Pancreas (tissue), 10 donors: Measurements from ENCODE around the gene PKP1. TPM values are rescaled to one million over a fixed set of nuclear protein-coding genes. Genes with fewer than 3 reads are reported as not detected.
A peak's percentile ranks its signal among the peaks of the same experiment; 100 is the strongest.
"Not testable (repeated sequence)": the region's sequence is repeated elsewhere in the genome, so short reads cannot be mapped to it uniquely, and the experiment has no call there.

Experiments used
- ATAC-seq, 4 donors: fragments of 200-7000 bp; cut with Tn5 transposase; one replicate each; pipeline versions ENCODE4 v1.8.0 to v1.9.1; 2020; ENCODE audit warnings: mild to moderate bottlenecking in 4 of 4, moderate library complexity in 4 of 4
- DNase-seq, 6 donors: peaks; one replicate each; pipeline ENCODE4 v3.0.0-alpha.2; 2020
- FAIRE-seq: peaks from 2 replicates; lab custom pipeline; 2012; peaks lifted over from hg19 to GRCh38; lab: Jason Lieb, UNC
- H3K27ac ChIP-seq, 4 donors: fragments of 200-600 bp; sonication (generic); 1 replicate in 3 of 4; 2 replicates in 1 of 4; pipeline versions ENCODE4 v1.5.0 to v1.8.0; 2020
- H3K27me3 ChIP-seq, 4 donors: fragments of 200-600 bp; one replicate each; pipeline ENCODE4 v1.8.0; 2021
- H3K36me3 ChIP-seq, 3 donors: fragments of 200-600 bp; sonication (generic) in 1 of 3; one replicate each; pipeline versions ENCODE4 v1.5.0 to v1.8.0; 2020 to 2021
- H3K4me1 ChIP-seq, 3 donors: fragments of 200-600 bp; one replicate each; pipeline ENCODE4 v1.8.0; 2021
- H3K4me3 ChIP-seq, 4 donors: fragments of 200-600 bp; sonication (generic) in 2 of 4; one replicate each; pipeline versions ENCODE4 v1.5.0 to v1.8.0; 2020 to 2021
- H3K9me3 ChIP-seq, 4 donors: fragments of 200-600 bp; one replicate each; pipeline ENCODE4 v1.8.0; 2021
- WGBS, 2 donors: extraction: QIAGEN DNeasy Blood & Tissue Kit; methylation state at CpG; one replicate each; pipeline ENCODE4 v1.1.7; 2013; 5-methylcytosine and 5-hydroxymethylcytosine counted together
- intact Hi-C, 3 donors: fragments of 100-400 bp; cut with DNase I; formaldehyde crosslinking; loops; one replicate each; pipeline versions ENCODE4 v1.11.1 to v1.14.2; 2022
- polyA plus RNA-seq, 2 donors: library from polyadenylated mRNA; stranded (reverse); fragments of 200-250 nt; gene quantifications; one replicate each; pipeline ENCODE4 v1.2.3, GENCODE V29; 2013
- total RNA-seq, 6 donors: library from RNA; stranded (reverse); fragmentation: NEBNext Ultra II Directional in 4 of 6; extraction: Animal tissue kit (Norgen Biotek cat#: 25700) in 4 of 6; gene quantifications; one replicate each; pipeline versions ENCODE4 v1.2.1 to v1.2.4, GENCODE V29; 2021 to 2023
- TF ChIP-seq, protein P1 (sequence below), 4 donors: fragments of 200-600 bp; sonication (generic) in 3 of 4; IDR thresholded peaks; one replicate each; pipeline versions ENCODE4 v1.5.0 to v1.8.0; 2021; ENCODE audit warnings: antibody characterized with exemption in 4 of 4
- donor health status: healthy with polysubstance abuse.
- donor health status: DM: no; HTN: no; CAD: no; lungs with moderate emphysema.
- donor health status: DM: no; HTN: no; CAD: no.
- donor health status: control.
- donor health status: control.
- donor health status: Bipolar disorder and iron deficiency.
- donor health status: DM: yes; HTN: yes; CAD: no.
- donor health status: DM: no; HTN: no; CAD: no.
- donor health status: DM: no; HTN: no; CAD: no.
- donor health status: DM: yes; HTN: yes; CAD: no.

Gene PKP1, protein sequence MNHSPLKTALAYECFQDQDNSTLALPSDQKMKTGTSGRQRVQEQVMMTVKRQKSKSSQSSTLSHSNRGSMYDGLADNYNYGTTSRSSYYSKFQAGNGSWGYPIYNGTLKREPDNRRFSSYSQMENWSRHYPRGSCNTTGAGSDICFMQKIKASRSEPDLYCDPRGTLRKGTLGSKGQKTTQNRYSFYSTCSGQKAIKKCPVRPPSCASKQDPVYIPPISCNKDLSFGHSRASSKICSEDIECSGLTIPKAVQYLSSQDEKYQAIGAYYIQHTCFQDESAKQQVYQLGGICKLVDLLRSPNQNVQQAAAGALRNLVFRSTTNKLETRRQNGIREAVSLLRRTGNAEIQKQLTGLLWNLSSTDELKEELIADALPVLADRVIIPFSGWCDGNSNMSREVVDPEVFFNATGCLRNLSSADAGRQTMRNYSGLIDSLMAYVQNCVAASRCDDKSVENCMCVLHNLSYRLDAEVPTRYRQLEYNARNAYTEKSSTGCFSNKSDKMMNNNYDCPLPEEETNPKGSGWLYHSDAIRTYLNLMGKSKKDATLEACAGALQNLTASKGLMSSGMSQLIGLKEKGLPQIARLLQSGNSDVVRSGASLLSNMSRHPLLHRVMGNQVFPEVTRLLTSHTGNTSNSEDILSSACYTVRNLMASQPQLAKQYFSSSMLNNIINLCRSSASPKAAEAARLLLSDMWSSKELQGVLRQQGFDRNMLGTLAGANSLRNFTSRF
- under 1 TPM in 5 of 6 donors, not detected in 1; 0.04 to 0.37 (median 0.06) TPM for total RNA-seq
- polyA plus RNA-seq = under 1 TPM; 0.12 to 0.15 TPM

DNA sequence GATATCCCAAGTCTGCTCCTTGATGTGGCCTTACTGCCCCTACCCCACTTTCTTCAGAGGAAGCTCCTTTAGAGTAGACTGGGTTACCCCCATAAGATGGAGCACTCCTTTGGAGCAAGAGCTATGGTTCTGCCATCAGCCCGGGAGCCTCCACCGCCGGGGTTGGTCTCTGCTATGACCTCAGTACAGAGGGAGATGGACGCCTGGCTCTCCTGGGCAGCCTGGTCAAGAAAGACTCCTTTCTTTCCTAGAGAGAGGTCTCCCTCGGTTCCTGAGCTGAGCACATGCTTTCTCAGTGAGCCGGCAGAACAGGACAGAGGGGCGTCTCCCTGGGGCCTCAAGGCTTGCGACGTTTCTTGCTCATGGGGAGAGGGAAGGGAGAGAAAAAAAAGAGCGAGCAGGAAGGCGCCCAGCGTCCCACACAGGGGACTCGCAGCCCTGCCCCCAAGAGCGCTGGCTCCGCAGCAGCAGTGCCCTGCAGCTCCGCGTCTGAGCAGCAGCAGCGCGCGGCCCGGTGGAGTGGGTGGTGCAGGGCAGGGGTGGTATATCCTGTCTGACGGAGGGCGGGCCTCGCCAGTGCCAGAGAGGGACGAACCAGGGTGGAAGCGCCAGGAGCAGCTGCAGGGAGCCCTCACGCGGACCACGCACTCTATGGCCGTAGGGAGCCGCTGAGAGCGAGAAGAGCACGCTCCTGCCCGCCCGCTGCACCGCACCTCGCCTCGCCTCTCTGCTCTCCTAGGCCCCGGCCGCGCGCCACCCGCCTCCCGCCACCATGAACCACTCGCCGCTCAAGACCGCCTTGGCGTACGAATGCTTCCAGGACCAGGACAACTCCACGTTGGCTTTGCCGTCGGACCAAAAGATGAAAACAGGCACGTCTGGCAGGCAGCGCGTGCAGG is at the start of gene PKP1:
Gene PKP1 (plus strand): TSS at position 576 of the 899 bp plus-strand sequence. CDS start 197 bp downstream, at position 773.
- intact Hi-C loops = no loop called here
- TF ChIP-seq, protein P1, sequence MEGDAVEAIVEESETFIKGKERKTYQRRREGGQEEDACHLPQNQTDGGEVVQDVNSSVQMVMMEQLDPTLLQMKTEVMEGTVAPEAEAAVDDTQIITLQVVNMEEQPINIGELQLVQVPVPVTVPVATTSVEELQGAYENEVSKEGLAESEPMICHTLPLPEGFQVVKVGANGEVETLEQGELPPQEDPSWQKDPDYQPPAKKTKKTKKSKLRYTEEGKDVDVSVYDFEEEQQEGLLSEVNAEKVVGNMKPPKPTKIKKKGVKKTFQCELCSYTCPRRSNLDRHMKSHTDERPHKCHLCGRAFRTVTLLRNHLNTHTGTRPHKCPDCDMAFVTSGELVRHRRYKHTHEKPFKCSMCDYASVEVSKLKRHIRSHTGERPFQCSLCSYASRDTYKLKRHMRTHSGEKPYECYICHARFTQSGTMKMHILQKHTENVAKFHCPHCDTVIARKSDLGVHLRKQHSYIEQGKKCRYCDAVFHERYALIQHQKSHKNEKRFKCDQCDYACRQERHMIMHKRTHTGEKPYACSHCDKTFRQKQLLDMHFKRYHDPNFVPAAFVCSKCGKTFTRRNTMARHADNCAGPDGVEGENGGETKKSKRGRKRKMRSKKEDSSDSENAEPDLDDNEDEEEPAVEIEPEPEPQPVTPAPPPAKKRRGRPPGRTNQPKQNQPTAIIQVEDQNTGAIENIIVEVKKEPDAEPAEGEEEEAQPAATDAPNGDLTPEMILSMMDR (IDR thresholded peaks at IDR 0.05) = no peak
- Histone ChIP-seq H3K9me3 (no peaks in the 10 kb centered on the region), H3K27ac (no peak within 1 kb of the TSS), H3K36me3 (no peaks in the 10 kb centered on the region), H3K27me3 (peaks cover 0 to 9% (median 0%) of the 10 kb centered on the region in 4 donors), H3K4me1 (no peaks in the 10 kb centered on the region), H3K4me3 (peak within 1 kb of the TSS in 2 of 4 donors; percentile 13 to 17)
- ATAC-seq (peak; percentile 61 to 90 (median 84)), FAIRE-seq (no peak), DNase-seq (peak; percentile 17 to 81 (median 44))
- WGBS, 2 donors = 3 to 6% methylated on average over 38 to 55 of the region's 55 CpGs

DNA sequence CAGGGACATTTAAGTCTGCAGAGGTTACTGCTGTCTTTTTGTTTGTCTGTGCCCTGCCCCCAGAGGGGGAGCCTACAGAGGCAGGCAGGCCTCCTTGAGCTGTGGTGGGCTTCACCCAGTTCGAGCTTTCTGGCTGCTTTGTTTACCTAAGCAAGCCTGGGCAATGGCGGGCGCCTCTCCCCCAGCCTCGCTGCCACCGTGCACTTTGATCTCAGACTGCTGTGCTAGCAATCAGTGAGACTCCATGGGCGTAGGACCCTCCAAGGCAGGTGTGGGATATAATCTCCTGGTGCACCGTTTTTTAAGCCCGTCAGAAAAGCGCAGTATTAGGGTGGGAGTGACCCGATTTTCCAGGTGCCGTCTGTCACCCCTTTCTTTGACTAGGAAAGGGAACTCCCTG is 43.7 kb upstream of the PKP1 start:
- intact Hi-C loops, H3K36me3 ChIP-seq, H3K4me3 ChIP-seq, H3K27me3 ChIP-seq, H3K4me1 ChIP-seq, FAIRE-seq, ATAC-seq, DNase-seq, H3K27ac ChIP-seq, H3K9me3 ChIP-seq: not testable (repeated sequence)
- 71 to 81% methylated on average over 9 to 11 of the region's 11 CpGs for WGBS, 2 donors

DNA sequence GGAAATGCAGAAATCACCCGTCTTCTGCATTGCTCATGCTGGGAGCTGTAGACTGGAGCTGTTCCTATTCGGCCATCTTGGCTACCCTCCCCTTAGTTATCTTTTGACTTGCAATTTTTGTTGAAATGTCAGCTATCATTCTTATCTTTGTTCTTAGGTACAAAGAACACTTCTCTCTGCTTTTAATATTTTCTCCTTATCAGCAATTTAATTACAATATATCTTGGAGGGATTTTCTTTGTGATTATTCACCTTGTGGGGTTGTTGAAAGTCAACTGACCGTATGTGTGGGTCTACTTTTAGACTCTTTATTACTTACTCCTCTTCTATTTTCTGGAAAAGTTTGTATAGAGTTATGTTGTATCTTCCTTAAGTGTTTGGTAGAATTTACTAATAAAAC is 43.1 kb upstream of the PKP1 start:
- no peak overlapping the region for H3K4me3 ChIP-seq
- 92 to 99% methylated on average over 2 to 3 of the region's 3 CpGs for WGBS, 2 donors

DNA sequence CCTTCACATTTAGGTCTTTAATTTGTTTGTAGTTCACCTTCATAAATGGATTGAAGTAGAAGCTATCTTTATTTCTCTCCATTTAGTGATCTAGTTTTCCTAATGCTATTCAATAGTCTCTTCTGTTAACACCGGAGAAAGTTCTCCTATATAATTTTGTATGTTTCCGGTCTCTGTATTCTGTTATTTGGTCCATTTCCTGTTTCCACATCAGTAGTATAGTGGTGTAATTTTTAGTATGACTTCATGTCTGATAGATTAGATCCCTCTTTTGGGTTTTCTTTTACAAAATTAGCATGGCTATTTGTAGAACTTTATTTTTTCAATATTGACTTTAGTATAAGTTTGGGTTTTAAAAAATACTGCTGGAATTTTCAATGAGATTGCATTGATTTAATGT is 41.6 kb upstream of the PKP1 start:
- no peak overlapping the region for H3K4me3 ChIP-seq
- H3K36me3 ChIP-seq = no peaks in the 10 kb centered on the region
- H3K9me3 ChIP-seq = no peaks in the 10 kb centered on the region
- H3K27me3 ChIP-seq = no peaks in the 10 kb centered on the region
- 84 to 86% methylated on average over 2 of the region's 2 CpGs for WGBS, 2 donors
- no peaks in the 10 kb centered on the region for H3K4me1 ChIP-seq
- DNase-seq (no peak), ATAC-seq (no peak), FAIRE-seq (no peak)
- TF ChIP-seq, protein P1 (IDR thresholded peaks at IDR 0.05) = no peak
- intact Hi-C loops = no loop called here
- no peak overlapping the region for H3K27ac ChIP-seq

More for the DNA sequence above, 43.1 kb upstream of the PKP1 start:
- no peak overlapping the region for H3K27ac ChIP-seq
- H3K9me3 ChIP-seq = no peaks in the 10 kb centered on the region
- intact Hi-C loops = no loop called here
- no peaks in the 10 kb centered on the region for H3K27me3 ChIP-seq
- no peaks in the 10 kb centered on the region for H3K4me1 ChIP-seq
- ATAC-seq (no peak), DNase-seq (no peak), FAIRE-seq (no peak)
- TF ChIP-seq, protein P1 (IDR thresholded peaks at IDR 0.05) = no peak
- H3K36me3 ChIP-seq = no peaks in the 10 kb centered on the region

DNA sequence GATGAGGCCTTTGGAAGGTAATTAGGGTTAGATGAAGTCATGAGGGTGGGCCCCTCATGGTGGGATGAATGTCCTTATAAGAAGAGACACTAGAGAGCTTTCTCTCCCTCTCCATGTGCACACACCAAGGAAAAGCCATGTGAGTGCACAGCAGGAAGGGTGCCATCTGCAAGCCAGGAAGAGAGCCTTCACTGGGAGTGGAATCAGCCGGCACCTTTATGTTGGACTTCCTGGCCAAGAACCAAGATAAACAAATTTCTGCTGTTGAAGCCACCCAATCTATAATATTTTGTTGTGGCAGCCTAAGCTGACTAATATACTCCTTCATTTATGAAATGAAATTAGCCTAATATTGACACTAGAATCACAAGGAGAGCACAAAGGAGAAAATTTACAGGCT is 38.2 kb upstream of the PKP1 start:
- intact Hi-C loops = no loop called here
- Histone ChIP-seq H3K27ac (no peak overlapping the region), H3K4me3 (no peak overlapping the region), H3K4me1 (no peaks in the 10 kb centered on the region), H3K27me3 (no peaks in the 10 kb centered on the region), H3K36me3 (no peaks in the 10 kb centered on the region), H3K9me3 (no peaks in the 10 kb centered on the region)
- TF ChIP-seq, protein P1 (IDR thresholded peaks at IDR 0.05) = no peak
- 0 to 13% methylated on average over 1 of the region's 1 CpG for WGBS, 2 donors
- ATAC-seq = peak; percentile 31 to 68 (median 56)
- peak in 1 of 6 donors; percentile 28 for DNase-seq
- no peak for FAIRE-seq
